HepG2 (cell line): Measurements from ENCODE around the gene KANK4. TPM values are rescaled to one million over a fixed set of nuclear protein-coding genes. Genes with fewer than 3 reads are reported as not detected.

Experiments used
- DPF2 ChIP-seq: sonication (generic); formaldehyde crosslinking; IDR thresholded peaks from 2 replicates; pipeline ENCODE4 v1.4.0; 2020; ENCODE audit warnings: mild to moderate bottlenecking, low read depth, missing genetic modification reagents, borderline replicate concordance
- HNF4G ChIP-seq, 2 experiments: sonication (generic) in 1 of 2; formaldehyde crosslinking in 1 of 2; IDR thresholded peaks; 2 replicates each; pipeline versions ENCODE4 v1.4.0 to v1.6.1; 2011 to 2020; ENCODE audit warnings: borderline replicate concordance in 2 of 2, low read depth in 2 of 2, mild to moderate bottlenecking in 2 of 2, low read length in 1 of 2, missing genetic modification reagents in 1 of 2, moderate library complexity in 1 of 2
- HOXA9 ChIP-seq: sonication (generic); formaldehyde crosslinking; IDR thresholded peaks from 2 replicates; pipeline ENCODE4 v1.8.1; 2022; ENCODE audit warnings: missing genetic modification reagents, mild to moderate bottlenecking, moderate library complexity, borderline replicate concordance
- IKZF1 ChIP-seq: fragments of 450-650 bp; IDR thresholded peaks from 2 replicates; pipeline ENCODE4 v1.7.1; 2016
- MEF2D ChIP-seq: sonication (generic); formaldehyde crosslinking; IDR thresholded peaks from 2 replicates; pipeline ENCODE4 v1.5.1; 2020; ENCODE audit warnings: mild to moderate bottlenecking, missing genetic modification reagents
- MIER3 ChIP-seq: IDR thresholded peaks from 2 replicates; pipeline ENCODE4 v1.6.1; 2016; ENCODE audit warnings: missing compliant biosample characterization, borderline replicate concordance
- NCOA1 ChIP-seq: sonication (generic); formaldehyde crosslinking; IDR thresholded peaks from 2 replicates; pipeline ENCODE4 v1.9.0; 2021; ENCODE audit warnings: missing genetic modification reagents
- NFYC ChIP-seq: IDR thresholded peaks from 2 replicates; pipeline ENCODE4 v1.6.1; 2016; ENCODE audit warnings: missing genetic modification reagents, missing compliant biosample characterization
- SOX6 ChIP-seq, 2 experiments: fragments of 450-650 bp in 1 of 2; sonication (generic) in 1 of 2; formaldehyde crosslinking in 1 of 2; IDR thresholded peaks; 2 replicates each; pipeline versions ENCODE4 v1.4.0 to v1.6.1; 2017 to 2020; ENCODE audit warnings: antibody characterized with exemption in 1 of 2, mild to moderate bottlenecking in 1 of 2, missing genetic modification reagents in 1 of 2
- TBL1XR1 ChIP-seq: fragments of 150-350 bp; IDR thresholded peaks from 2 replicates; pipeline ENCODE4 v1.6.1; 2014; ENCODE audit warnings: borderline replicate concordance, low read length; ENCODE audit not compliant: partially characterized antibody
- ZBTB20 ChIP-seq: sonication (generic); formaldehyde crosslinking; IDR thresholded peaks from 2 replicates; pipeline ENCODE4 v1.8.1; 2023; ENCODE audit warnings: missing genetic modification reagents, low read depth, mild to moderate bottlenecking, borderline replicate concordance
- ZFP37 ChIP-seq: sonication (generic); formaldehyde crosslinking; IDR thresholded peaks from 2 replicates; pipeline ENCODE4 v1.4.0; 2020; ENCODE audit warnings: missing genetic modification reagents, borderline replicate concordance
- ZNF12 ChIP-seq: sonication (generic); formaldehyde crosslinking; IDR thresholded peaks from 2 replicates; pipeline ENCODE4 v1.5.0; 2020; ENCODE audit warnings: missing genetic modification reagents
- ZNF17 ChIP-seq: sonication (generic); formaldehyde crosslinking; IDR thresholded peaks from 2 replicates; pipeline ENCODE4 v1.5.0; 2020; ENCODE audit warnings: mild to moderate bottlenecking, missing genetic modification reagents
- ZNF234 ChIP-seq: sonication (generic); formaldehyde crosslinking; conservative IDR thresholded peaks from 2 replicates; pipeline ENCODE4 v1.5.1; 2020; ENCODE audit warnings: mild to moderate bottlenecking, missing genetic modification reagents
- ZNF607 ChIP-seq: sonication (generic); formaldehyde crosslinking; IDR thresholded peaks from 2 replicates; pipeline ENCODE4 v1.5.1; 2020; ENCODE audit warnings: missing genetic modification reagents, mild to moderate bottlenecking, borderline replicate concordance
- ZNF788 ChIP-seq: sonication (generic); formaldehyde crosslinking; IDR thresholded peaks from 2 replicates; pipeline ENCODE4 v1.5.0; 2020; ENCODE audit warnings: mild to moderate bottlenecking, missing genetic modification reagents, borderline replicate concordance
- polyA plus RNA-seq, 8 experiments: library from polyadenylated mRNA; depleted of rRNA in 3 of 8; stranded (reverse) in 7 of 8; unstranded in 1 of 8; fragments of >200 nt; fragmentation: Illumina TruSeq in 4 of 8; extraction: Trizol in 4 of 8; gene quantifications; 2 replicates each; pipeline versions ENCODE4 v1.2.1 to v1.2.3, GENCODE V29; 2011 to 2016; ENCODE audit warnings: low read depth in 4 of 8, missing spikeins in 1 of 8, mixed read lengths in 1 of 8; ENCODE audit not compliant: insufficient read depth in 1 of 8
- total RNA-seq, 5 experiments: library from RNA; depleted of rRNA; stranded (reverse); fragments of >200 nt; fragmentation: Illumina TruSeq; extraction: Trizol; gene quantifications; 2 replicates each; pipeline ENCODE4 v1.2.3, GENCODE V29; 2016; ENCODE audit warnings: low read depth in 1 of 5
- TF ChIP-seq, protein P1 (sequence below): sonication (generic); formaldehyde crosslinking; IDR thresholded peaks from 2 replicates; pipeline ENCODE4 v1.5.0; 2020; ENCODE audit warnings: mild to moderate bottlenecking, low read depth, missing genetic modification reagents, borderline replicate concordance
- TF ChIP-seq, protein P2 (sequence below): IDR thresholded peaks from 2 replicates; pipeline ENCODE4 v1.6.1; 2016; ENCODE audit warnings: control low read depth
- TF ChIP-seq, protein P3 (sequence below): IDR thresholded peaks from 2 replicates; pipeline ENCODE4 v1.4.0; 2020; ENCODE audit warnings: mild to moderate bottlenecking, missing genetic modification reagents
- TF ChIP-seq, protein P4 (sequence below): sonication (generic); formaldehyde crosslinking; IDR thresholded peaks from 2 replicates; pipeline ENCODE4 v1.8.0; 2022; ENCODE audit warnings: missing genetic modification reagents, mild to moderate bottlenecking, moderate library complexity, borderline replicate concordance

KANK4 gene
- total and polyA plus RNA-seq, 2 of the 13 experiments (the other 11 are each of a cell fraction or from before 2014, with no cell fraction given), result 16.1 to 25.7 TPM

DNA sequence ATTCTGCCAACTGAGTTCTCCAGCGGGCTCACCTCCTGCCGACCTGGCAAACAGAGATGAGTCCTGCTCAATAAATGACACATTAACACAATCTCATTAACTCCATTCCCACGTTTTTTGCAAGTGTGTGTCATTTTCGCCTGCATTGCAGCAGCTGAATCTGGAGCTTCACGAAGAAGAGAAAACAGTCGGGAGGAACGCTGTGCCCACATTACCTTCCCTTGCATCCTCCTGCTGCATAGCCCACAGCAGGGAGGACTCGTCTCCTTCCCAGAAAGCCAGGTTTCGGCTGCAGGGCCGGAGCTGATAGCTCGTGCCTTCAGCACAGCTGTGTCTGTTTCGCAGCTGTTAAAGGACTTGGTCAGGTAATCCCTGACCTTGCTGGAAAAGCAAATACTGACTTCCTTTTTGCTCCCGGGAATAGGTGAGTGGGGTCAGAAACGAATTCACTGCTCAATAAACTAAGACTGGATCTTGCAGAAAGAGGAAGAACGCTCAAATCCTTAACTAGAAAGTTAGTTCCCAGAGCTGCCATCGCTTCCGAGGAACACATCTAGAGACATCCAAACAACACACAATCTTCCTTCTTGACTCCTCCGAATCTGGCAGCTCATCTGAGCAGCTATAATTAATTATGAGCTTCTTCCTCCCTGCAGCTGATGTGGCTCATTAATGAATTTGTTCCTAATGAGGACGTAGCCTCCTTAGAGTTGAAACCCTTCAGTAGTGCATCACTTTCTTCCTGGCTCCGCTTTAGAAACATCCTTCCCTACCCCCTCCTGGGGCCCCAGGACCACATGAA, 33.0 kb downstream of the KANK4 start (continued):
- TF ChIP-seq, protein P1, sequence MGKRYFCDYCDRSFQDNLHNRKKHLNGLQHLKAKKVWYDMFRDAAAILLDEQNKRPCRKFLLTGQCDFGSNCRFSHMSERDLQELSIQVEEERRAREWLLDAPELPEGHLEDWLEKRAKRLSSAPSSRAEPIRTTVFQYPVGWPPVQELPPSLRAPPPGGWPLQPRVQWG (CRISPR knock-in tag), result no peak
- TF ChIP-seq, protein P2, sequence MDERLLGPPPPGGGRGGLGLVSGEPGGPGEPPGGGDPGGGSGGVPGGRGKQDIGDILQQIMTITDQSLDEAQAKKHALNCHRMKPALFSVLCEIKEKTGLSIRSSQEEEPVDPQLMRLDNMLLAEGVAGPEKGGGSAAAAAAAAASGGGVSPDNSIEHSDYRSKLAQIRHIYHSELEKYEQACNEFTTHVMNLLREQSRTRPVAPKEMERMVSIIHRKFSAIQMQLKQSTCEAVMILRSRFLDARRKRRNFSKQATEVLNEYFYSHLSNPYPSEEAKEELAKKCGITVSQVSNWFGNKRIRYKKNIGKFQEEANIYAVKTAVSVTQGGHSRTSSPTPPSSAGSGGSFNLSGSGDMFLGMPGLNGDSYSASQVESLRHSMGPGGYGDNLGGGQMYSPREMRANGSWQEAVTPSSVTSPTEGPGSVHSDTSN (CRISPR knock-in tag), result no peak
- TF ChIP-seq NCOA1 (CRISPR knock-in tag) (no peak), MEF2D (0 out of 2 replicates have a peak, but pooled peaks have one; percentile 49), HOXA9 (no peak), IKZF1 (no peak), NFYC (no peak), HNF4G (IDR thresholded peaks at IDR 0.05; ENCODE audit: borderline replicate concordance, low read depth, low read length) (no peak), HNF4G (CRISPR knock-in tag; IDR thresholded peaks at IDR 0.05; ENCODE audit: borderline replicate concordance, low read depth) (no peak), ZNF788 (no peak), ZNF234 (no peak), DPF2 (CRISPR knock-in tag) (0 out of 2 replicates have a peak, but pooled peaks have one; percentile 31), ZNF17 (CRISPR knock-in tag) (no peak), MIER3 (CRISPR knock-in tag) (no peak), SOX6 (IDR thresholded peaks at IDR 0.05) (no peak), SOX6 (CRISPR knock-in tag; IDR thresholded peaks at IDR 0.05) (peak; percentile 67), ZBTB20 (CRISPR knock-in tag) (peak; percentile 42; the same call in 1 of the 2 replicates), ZNF12 (CRISPR knock-in tag) (no peak), ZFP37 (no peak), ZNF607 (CRISPR knock-in tag) (no peak), TBL1XR1 (no peak)
- TF ChIP-seq, protein P3, sequence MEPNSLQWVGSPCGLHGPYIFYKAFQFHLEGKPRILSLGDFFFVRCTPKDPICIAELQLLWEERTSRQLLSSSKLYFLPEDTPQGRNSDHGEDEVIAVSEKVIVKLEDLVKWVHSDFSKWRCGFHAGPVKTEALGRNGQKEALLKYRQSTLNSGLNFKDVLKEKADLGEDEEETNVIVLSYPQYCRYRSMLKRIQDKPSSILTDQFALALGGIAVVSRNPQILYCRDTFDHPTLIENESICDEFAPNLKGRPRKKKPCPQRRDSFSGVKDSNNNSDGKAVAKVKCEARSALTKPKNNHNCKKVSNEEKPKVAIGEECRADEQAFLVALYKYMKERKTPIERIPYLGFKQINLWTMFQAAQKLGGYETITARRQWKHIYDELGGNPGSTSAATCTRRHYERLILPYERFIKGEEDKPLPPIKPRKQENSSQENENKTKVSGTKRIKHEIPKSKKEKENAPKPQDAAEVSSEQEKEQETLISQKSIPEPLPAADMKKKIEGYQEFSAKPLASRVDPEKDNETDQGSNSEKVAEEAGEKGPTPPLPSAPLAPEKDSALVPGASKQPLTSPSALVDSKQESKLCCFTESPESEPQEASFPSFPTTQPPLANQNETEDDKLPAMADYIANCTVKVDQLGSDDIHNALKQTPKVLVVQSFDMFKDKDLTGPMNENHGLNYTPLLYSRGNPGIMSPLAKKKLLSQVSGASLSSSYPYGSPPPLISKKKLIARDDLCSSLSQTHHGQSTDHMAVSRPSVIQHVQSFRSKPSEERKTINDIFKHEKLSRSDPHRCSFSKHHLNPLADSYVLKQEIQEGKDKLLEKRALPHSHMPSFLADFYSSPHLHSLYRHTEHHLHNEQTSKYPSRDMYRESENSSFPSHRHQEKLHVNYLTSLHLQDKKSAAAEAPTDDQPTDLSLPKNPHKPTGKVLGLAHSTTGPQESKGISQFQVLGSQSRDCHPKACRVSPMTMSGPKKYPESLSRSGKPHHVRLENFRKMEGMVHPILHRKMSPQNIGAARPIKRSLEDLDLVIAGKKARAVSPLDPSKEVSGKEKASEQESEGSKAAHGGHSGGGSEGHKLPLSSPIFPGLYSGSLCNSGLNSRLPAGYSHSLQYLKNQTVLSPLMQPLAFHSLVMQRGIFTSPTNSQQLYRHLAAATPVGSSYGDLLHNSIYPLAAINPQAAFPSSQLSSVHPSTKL (CRISPR knock-in tag), result peak; percentile 76
- TF ChIP-seq, protein P4, sequence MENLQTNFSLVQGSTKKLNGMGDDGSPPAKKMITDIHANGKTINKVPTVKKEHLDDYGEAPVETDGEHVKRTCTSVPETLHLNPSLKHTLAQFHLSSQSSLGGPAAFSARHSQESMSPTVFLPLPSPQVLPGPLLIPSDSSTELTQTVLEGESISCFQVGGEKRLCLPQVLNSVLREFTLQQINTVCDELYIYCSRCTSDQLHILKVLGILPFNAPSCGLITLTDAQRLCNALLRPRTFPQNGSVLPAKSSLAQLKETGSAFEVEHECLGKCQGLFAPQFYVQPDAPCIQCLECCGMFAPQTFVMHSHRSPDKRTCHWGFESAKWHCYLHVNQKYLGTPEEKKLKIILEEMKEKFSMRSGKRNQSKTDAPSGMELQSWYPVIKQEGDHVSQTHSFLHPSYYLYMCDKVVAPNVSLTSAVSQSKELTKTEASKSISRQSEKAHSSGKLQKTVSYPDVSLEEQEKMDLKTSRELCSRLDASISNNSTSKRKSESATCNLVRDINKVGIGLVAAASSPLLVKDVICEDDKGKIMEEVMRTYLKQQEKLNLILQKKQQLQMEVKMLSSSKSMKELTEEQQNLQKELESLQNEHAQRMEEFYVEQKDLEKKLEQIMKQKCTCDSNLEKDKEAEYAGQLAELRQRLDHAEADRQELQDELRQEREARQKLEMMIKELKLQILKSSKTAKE (CRISPR knock-in tag), result no peak
